T-helper 9 cell (primary cell): ENCODE measurements around the gene FAM199X.

ENCODE experiments used
- DNase-seq: peaks from one replicate; pipeline ENCODE4 v3.0.0-alpha.2; 2020
- total RNA-seq, 2 donors: gene quantifications; one replicate each; lab custom pipeline; 2026; lab: John Stamatoyannopoulos, UW

FAM199X gene
- total RNA-seq = 65.6 to 73.0 reads per million in 2 donors

GRCh38 chrX:104165894-104166734 is at the start of gene FAM199X:
TSS of gene FAM199X (plus strand) at chrX:104166453. CDS start at chrX:104166786, 333 bp downstream.
- DNase-seq = peak; percentile 73

DNA sequence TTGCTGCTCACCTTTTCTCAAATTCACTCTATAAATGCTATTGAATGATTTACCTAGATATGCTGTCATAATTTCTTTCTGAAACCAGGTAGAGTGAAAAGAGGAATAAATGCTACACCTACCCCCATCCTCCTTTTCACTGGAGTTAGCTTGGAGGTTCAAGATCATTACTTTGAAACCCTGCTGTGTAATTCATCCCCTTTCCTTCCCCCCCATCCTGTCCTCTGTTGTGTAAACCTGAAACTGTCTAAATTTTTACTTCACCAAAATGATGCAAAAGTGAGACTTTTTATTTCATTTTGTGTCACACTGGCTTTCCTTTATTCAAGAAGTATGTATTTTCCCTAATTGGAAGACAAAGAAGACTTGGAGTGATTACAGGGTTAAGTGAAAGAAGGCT is 48.5 kb upstream of the FAM199X start:
- no peak for DNase-seq

DNA sequence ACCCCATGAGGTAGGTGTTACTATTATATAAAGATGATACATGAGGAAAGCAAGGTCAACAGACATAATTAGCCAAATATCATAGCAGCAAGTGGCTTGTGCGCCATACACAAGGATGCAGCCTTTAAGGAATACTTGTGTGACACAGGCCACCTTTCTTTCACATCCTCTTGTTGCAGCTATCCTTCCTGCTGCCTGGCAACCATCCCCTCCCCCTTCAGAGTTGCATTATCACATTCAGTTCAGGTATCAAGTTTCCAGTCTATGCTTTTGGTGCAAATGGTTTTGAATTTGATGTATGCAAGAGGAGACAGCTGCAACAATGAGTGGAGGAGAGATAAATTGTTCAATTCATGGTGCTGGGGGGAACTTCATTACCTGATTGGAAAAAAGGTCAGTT is 47.5 kb upstream of the FAM199X start:
- no peak for DNase-seq

DNA sequence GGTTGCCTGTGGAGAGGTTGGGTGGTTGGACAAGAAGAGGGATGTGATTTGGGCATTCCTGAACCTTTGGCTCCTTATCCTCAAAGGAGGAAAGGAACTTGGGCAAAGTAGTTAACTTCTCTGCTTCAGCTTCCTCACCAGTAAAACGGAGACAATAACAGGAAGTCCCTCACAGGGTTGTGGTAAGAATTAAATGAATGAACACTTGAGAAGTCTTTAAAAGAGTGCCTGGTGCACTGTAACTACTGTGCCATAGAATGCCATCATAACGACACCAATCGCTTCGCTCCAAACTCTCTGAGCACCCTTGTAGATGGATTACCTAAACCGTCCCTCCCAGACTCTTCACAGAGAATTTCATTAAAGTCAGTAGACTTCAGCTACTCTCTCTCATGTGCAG is 43.4 kb upstream of the FAM199X start:
- no peak for DNase-seq

DNA sequence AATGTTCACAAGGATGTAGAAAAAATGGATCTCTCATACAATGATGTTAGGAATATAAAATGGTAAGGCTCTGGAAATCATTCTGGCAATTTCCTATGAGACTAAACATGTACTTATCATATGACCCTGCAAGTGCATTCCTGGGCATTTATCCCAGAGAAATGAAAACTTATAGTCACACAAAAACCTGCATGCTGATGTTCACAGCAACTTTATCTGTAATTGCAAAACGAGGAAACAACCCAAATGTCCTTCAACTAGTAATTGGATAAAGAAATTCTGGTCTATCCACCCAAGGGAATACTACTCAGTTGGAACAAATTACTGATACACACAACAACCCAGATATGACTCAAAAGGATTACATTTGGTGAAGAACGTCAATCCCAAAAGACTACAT is 39.4 kb upstream of the FAM199X start:
- no peak for DNase-seq

- DNase-seq = no peak
Observed at GRCh38 chrX:104130808-104131207, 35.4 kb upstream of the FAM199X start.

DNA sequence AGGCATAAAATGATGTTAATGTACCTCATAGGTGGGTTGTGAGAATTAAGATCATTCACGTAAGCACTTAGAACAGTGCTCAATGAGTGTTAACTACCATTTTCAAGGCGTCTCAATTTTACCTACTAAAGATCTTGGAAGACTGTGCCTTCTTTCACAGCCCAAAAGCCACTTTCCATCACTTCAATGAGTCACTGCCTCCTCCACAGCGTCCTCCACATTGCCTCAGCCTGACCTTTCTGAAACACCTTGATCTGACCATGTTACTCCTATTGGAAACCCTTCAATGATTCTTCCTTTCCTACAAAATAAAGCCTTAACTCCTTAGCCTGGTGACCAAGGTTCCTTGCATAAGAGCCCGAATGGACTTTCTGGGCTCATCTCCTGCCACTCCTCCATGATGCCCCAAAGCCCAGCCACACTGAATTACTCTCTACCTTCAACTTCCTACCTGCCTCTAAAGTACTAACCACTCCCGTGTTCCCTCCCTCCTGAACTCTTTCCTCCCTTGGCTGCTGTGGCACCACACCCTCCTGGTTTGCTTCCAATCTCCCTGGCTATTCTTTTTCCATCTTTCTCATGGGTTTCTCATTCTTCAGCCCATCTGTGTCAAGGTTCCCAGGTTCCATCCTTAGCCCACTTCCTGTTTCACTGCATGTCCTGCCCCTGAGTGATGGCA is 31.5 kb upstream of the FAM199X start:
- no peak for DNase-seq

- no peak for DNase-seq
Observed at GRCh38 chrX:104135677-104136076, 30.6 kb upstream of the FAM199X start.

- DNase-seq = peak; percentile 44
Observed at GRCh38 chrX:104136241-104137019, 29.8 kb upstream of the FAM199X start.

GRCh38 chrX:104137496-104137895 is 28.8 kb upstream of the FAM199X start:
- DNase-seq = no peak

DNA sequence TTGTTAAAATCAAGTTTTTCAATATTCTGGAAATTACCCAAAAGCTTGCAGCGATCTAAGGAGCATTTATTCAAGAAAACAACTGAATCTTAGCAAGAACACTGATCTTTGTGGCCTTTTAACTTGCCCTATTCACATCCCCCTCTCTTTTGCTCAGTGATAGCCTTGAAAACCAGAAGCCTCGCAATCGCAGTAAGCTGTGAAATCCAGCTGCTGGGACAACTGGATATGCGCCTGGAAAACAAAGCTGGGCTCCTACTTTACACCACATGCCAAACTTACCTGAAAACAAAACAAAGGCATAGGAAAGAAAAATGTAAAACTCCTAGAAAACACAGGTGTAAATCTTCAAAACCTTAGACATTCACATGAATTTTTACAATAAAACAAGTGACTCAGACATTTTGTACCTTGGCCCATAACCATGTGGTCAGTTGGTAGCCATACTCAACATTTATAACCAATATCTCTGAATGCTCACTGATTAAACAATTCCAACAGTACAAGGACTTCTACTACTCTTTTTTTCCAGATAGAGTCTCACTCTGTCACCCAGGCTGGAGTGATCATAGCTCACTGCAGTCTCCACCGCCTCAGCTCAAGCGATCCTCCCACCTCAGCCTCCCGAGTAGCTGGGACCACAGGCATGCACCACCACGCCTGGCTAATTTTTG is 25.0 kb upstream of the FAM199X start:
- no peak for DNase-seq

DNA sequence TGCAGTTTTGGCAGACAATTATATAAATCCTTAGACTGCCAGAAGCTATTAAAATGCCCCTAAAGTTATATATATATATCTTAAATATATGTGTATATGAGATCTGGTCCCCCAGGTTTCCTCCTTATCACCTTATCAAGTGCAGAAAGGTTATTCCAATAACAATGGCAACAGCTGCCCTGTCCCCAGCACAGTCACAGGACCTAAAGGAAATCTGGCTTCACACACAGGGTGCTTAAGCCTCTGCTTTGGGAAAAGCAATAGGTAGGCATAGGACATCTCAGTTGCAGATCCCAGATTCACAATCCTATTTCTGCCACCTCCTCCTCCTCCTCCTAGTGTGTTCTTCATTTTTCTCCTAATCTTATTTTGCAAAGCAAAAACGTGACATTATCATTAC is 15.2 kb upstream of the FAM199X start:
- DNase-seq = no peak

GRCh38 chrX:104156630-104157529 is 9.4 kb upstream of the FAM199X start, which contains the start of gene SLC25A53:
TSS of gene SLC25A53 (minus strand) at chrX:104157009. CDS start at chrX:104105257, 51,752 bp downstream.
- peak; percentile 57 for DNase-seq

DNA sequence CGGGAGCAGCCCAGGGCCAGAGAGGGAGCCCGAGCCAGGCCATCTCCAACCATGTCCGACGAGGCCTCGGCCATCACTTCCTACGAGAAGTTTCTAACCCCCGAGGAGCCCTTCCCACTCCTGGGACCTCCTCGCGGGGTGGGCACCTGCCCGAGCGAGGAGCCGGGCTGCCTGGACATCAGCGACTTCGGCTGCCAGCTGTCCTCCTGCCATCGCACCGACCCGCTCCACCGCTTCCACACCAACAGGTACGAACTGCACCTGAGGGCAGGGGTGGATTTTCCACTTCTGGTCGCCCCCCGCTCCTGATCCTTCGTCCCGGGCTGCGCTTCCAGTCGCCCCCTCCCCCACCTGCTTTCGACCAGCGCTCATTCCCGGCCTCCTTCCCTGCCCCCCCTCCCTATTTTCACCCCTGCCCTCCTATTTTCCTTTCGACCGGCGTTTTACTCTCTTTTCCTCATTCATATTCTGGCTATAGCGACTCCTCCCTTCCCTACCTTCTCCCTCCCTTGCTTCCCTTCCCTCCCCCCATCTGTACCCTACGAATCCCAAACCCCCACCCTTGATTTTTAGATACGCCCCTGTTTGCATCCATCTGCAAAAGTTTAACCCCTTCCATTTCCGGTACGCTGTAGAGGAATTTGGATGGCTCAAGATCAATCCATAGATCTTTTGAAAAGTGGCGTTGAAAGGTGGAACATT is 633 bp downstream of the FAM199X start:
- no peak for DNase-seq

GRCh38 chrX:104168127-104168526 is 1.9 kb downstream of the FAM199X start:
- no peak for DNase-seq

DNA sequence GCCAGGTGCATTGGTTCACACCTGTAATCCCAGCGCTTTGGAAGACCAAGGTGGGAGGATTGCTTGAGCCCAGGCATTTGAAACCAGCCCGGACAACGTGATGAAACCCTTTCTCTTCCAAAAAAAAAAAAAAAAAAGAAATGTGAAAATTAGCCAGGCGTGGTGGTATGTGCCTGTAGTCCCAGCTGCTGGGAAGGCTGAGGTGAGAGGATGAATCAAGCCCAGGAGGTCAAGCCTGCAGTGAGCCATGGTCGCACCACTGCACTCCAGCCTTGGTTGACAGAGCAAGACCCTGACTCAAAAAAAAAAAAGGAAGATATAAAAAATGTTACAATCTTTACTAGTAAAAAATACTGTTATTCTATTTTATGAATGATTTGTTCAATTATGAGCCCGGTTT is 5.9 kb downstream of the FAM199X start:
- no peak for DNase-seq

DNA sequence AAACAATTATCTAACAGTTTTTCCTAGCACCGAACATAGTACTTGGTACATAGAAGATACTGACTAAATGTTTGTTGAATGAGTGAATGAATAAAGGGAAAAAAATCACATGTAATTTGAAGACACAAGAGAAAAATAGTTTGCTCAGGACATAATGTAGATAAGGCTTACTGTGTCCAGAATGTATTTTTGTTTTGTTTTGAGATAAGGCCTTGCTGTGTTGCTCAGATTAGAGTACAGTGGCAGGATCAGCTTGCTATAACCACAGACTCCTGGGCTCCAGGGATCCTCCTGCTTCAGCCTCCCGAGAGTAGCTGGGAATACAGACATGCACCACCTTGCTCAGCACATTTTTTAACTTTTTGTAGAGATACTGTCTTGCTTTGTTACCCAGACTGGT is 6.5 kb downstream of the FAM199X start:
- DNase-seq = no peak

DNA sequence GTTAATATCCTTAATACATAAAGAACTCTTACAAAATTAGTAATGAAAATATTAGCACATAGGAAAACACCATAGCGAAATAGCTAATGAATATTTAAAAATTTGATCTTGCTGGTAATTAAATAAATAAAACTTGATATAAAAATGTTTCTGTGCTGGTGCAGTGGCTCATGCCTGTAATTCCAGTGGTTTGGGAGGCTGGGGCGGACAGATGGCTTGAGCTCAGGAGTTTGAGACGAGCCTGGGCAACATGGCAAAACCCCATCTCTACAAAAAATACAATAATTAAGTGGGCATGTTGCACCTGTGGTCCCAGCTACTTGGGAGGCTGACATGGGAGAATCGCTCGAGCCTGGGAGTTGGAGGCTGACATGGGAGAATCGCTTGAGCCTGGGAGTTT is 7.6 kb downstream of the FAM199X start:
- DNase-seq = no peak

GRCh38 chrX:104183685-104184084 is 17.4 kb downstream of the FAM199X start:
- no peak for DNase-seq

DNA sequence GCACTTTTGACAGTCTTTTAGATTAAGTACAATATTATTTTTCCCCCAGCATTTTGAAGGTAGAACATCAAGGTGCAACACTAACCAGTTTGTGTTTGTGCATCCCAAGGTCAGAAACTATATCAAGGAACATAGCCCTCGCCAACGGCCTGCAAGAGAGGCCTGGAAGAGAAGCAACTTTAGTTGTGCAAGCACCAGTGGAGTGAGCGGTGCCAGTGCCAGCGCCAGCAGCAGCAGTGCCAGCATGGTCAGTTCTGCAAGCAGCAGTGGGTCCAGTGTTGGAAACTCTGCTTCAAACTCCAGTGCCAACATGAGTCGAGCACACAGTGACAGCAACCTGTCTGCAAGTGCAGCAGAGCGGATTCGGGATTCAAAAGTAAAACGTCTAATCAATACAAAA is 21.7 kb downstream of the FAM199X start:
- no peak for DNase-seq

DNA sequence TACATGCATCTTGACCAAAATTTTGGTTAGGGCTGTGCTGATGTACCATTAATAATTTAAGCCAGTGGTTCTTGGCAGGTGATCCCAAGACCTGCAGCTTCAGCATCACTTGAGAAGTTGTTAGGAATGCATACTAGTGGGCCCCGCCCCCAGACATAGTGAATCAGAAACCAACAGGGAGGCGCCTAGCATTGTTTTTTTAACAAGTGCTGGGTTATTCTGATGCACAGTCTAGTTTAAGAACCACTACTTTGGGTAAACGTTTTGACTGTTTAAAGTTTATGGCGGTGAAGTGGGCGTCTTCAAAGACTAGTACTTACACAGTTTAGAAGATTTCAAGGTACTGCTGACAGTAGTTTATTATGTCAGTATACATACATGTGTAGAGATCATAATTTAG is 23.6 kb downstream of the FAM199X start:
- DNase-seq = no peak
